ENCODE measurements around the gene CDK17. TPM values are rescaled to one million over a fixed set of nuclear protein-coding genes. Genes with fewer than 3 reads are reported as not detected.
"Not testable (repeated sequence)": the region's sequence is repeated elsewhere in the genome, so short reads cannot be mapped to it uniquely, and the experiment has no call there.

The CDK17 gene
- total and polyA plus RNA-seq, 5 donors from 2014 or later, result 21.6 to 120 (median 26.8) TPM

DNA sequence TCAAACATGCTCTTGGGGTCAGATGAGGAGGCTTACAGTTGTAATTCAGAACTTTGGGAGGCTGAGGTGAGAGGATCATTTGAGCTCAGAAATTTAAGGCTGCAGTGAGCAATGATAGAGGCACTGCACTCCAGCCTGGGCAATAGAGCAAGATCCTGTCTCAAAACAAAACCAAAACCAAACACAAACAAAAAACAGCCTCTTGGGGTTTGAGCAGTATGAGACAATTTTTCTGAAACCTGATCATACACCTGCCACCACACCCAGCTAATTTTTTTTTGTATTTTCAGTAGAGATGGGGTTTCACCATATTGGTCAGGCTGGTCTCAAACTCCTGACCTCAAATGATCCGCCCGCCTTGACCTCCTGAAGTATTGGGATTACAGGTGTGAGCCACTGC lies 17.4 kb upstream of the CDK17 start:
- H3K4me3 Mint-ChIP-seq, result peak overlapping the region in 1 of 4 donors; percentile 9
- ATAC-seq (ENCODE audit: low read depth in 2 of 2); H3K9me3 Mint-ChIP-seq; H3K4me1 ChIP-seq (ENCODE audit: control insufficient read depth, insufficient read depth, low read length, poor library complexity, severe bottlenecking); H3K27me3 ChIP-seq (ENCODE audit: control insufficient read depth, insufficient read depth, low read length); H3K27ac Mint-ChIP-seq; H3K27me3 Mint-ChIP-seq; H3K36me3 Mint-ChIP-seq; H3K9me3 ChIP-seq (ENCODE audit: control insufficient read depth in 2 of 2, low read length in 2 of 2); H3K4me3 ChIP-seq (ENCODE audit: low read depth, low read length); H3K27ac ChIP-seq (ENCODE audit: insufficient read depth, low read length, poor library complexity, severe bottlenecking); H3K36me3 ChIP-seq (ENCODE audit: control insufficient read depth, insufficient read depth, low read length): not testable (repeated sequence)
- DNase-seq, result peak in 1 of 3 donors; percentile 58
- peaks cover 5 to 53% (median 33%) of the 10 kb centered on the region in 4 donors for H3K4me1 Mint-ChIP-seq

DNA sequence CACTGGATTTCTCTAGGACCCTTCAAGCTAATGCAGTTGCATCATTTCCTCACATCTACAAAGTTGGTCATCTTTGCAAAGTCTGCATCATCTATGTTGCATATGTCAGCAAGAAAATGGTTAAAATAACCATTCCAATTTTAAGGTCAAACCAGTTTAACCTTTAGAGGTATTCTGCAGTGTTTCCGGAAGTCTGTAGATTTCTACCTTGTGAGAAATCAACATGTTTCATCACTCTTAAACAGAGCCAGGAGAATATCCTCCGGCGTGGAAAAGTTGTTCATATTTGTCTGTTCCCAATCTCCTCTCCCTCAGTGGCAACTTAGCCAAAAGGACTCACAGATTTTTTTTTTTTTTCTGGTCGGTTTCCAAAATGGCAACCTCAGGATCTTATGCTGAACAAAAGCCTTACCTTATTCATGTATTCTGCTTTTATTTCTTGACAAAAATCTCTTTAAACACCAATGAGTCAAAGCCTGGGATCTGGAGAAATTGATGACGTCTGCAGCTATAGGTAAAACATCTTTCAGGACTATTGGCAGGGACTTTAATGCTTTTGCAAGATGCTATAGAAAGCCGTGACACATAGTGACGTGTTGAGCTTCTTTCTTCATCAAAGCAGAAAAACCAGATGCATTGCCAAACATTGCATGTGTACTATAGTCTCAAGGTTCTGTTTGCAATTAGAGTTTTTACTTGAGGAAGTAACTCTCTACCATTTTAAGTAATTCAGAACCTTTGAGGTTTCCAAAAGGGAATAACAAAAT lies 16.0 kb upstream of the CDK17 start:
- Histone ChIP-seq H3K9me3 (ENCODE audit: control insufficient read depth in 2 of 2, low read length in 2 of 2) (no peaks in the 10 kb centered on the region), H3K4me1 (ENCODE audit: control insufficient read depth, insufficient read depth, low read length, poor library complexity, severe bottlenecking) (peaks cover 1% of the 10 kb centered on the region), H3K36me3 (ENCODE audit: control insufficient read depth, insufficient read depth, low read length) (no peaks in the 10 kb centered on the region), H3K27me3 (ENCODE audit: control insufficient read depth, insufficient read depth, low read length) (no peaks in the 10 kb centered on the region), H3K27ac (ENCODE audit: insufficient read depth, low read length, poor library complexity, severe bottlenecking) (no peak overlapping the region), H3K4me3 (ENCODE audit: low read depth, low read length) (no peak overlapping the region)
- Mint-ChIP-seq H3K36me3 (peaks cover 5% of the 10 kb centered on the region), H3K4me3 (peak overlapping the region in 1 of 4 donors; percentile 3), H3K27me3 (peaks cover 5% of the 10 kb centered on the region), H3K27ac (peak overlapping the region in 2 of 3 donors; percentile 23 to 33), H3K9me3 (no peaks in the 10 kb centered on the region), H3K4me1 (peaks cover 5 to 42% (median 32%) of the 10 kb centered on the region in 4 donors)
- no peak for DNase-seq
- ATAC-seq (ENCODE audit: low read depth in 2 of 2), result no peak

DNA sequence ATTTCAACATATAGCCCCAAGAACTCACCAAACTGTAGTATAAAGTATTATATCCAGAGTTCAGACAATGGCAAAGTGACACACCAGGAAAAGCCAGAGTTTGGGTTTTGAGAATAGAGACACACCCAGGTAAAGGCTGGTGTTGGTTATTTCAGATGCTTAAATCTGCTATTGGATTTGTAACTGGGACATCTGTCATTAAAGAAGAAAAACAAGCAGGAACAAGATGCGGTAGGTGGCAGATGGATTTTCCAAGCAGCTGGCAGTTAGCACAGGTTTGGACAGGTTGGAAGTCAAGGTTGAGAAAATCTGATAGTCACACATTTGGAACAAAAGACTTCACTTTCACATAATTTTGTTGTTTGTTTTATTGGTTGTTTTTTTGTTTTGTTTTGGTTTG lies 14.4 kb upstream of the CDK17 start:
- Histone ChIP-seq H3K9me3 (ENCODE audit: control insufficient read depth in 2 of 2, low read length in 2 of 2) (no peaks in the 10 kb centered on the region), H3K27me3 (ENCODE audit: control insufficient read depth, insufficient read depth, low read length) (no peaks in the 10 kb centered on the region), H3K36me3 (ENCODE audit: control insufficient read depth, insufficient read depth, low read length) (no peaks in the 10 kb centered on the region), H3K4me1 (ENCODE audit: control insufficient read depth, insufficient read depth, low read length, poor library complexity, severe bottlenecking) (no peaks in the 10 kb centered on the region), H3K4me3 (ENCODE audit: low read depth, low read length) (no peak overlapping the region), H3K27ac (ENCODE audit: insufficient read depth, low read length, poor library complexity, severe bottlenecking) (no peak overlapping the region)
- ATAC-seq (ENCODE audit: low read depth in 2 of 2) (no peak), DNase-seq (no peak)
- Mint-ChIP-seq H3K27me3 (peaks cover 9% of the 10 kb centered on the region), H3K4me3 (no peak overlapping the region), H3K36me3 (no peaks in the 10 kb centered on the region), H3K9me3 (no peaks in the 10 kb centered on the region), H3K27ac (no peak overlapping the region), H3K4me1 (peaks cover 5 to 26% (median 19%) of the 10 kb centered on the region in 4 donors)

DNA sequence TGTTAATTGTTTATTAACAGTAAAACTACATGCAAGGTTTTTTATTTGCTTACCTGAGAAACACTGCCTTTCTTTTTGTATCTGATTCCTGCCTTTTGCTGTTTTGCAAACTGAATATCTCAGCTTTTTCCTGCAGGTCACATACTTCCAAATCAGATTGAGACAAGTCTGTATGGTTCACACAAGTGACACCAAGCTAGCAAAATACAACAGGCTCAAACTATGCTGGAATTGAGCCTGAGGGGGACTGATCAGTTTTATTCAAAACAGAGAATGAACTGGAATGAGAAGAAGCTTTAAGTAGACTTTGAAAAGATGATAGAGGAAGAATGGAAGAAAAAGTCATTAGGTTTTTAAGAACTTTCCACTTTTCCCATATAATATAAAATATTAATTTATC lies 12.2 kb upstream of the CDK17 start:
- Mint-ChIP-seq H3K36me3 (no peaks in the 10 kb centered on the region), H3K9me3 (no peaks in the 10 kb centered on the region), H3K27ac (no peak overlapping the region), H3K4me1 (peaks cover 6 to 15% (median 12%) of the 10 kb centered on the region in 4 donors), H3K4me3 (no peak overlapping the region), H3K27me3 (peaks cover 9% of the 10 kb centered on the region)
- ATAC-seq (ENCODE audit: low read depth in 2 of 2), result no peak
- H3K27me3 ChIP-seq (ENCODE audit: control insufficient read depth, insufficient read depth, low read length), result no peaks in the 10 kb centered on the region
- no peaks in the 10 kb centered on the region for H3K36me3 ChIP-seq (ENCODE audit: control insufficient read depth, insufficient read depth, low read length)
- H3K9me3 ChIP-seq (ENCODE audit: control insufficient read depth in 2 of 2, low read length in 2 of 2), result no peaks in the 10 kb centered on the region
- no peaks in the 10 kb centered on the region for H3K4me1 ChIP-seq (ENCODE audit: control insufficient read depth, insufficient read depth, low read length, poor library complexity, severe bottlenecking)
- no peak overlapping the region for H3K27ac ChIP-seq (ENCODE audit: insufficient read depth, low read length, poor library complexity, severe bottlenecking)
- H3K4me3 ChIP-seq (ENCODE audit: low read depth, low read length), result no peak overlapping the region
- DNase-seq, result no peak

DNA sequence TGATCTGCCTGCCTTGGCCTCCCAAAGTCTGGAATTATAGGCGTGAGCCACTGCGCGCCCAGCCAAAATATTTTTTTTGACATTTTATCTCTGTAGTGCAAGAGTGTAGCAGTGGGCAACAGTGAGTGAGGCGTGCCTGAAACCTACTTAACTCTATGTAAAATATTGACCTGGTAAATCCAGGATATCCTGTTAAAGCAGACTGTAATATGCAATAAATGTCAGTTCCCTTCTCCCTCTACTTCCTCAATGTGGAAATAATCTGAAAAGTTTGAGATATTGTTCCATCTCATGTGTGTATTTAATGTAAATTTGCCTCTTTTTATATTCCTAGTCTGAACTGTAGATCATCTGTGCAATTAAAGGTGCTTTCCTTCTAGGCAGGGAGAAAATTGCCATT lies 9.5 kb upstream of the CDK17 start:
- H3K4me3 ChIP-seq (ENCODE audit: low read depth, low read length), result no peak overlapping the region
- no peaks in the 10 kb centered on the region for H3K36me3 ChIP-seq (ENCODE audit: control insufficient read depth, insufficient read depth, low read length)
- no peaks in the 10 kb centered on the region for H3K4me1 ChIP-seq (ENCODE audit: control insufficient read depth, insufficient read depth, low read length, poor library complexity, severe bottlenecking)
- H3K4me1 Mint-ChIP-seq, result peaks cover 0 to 8% (median 3%) of the 10 kb centered on the region in 4 donors
- no peak overlapping the region for H3K27ac ChIP-seq (ENCODE audit: insufficient read depth, low read length, poor library complexity, severe bottlenecking)
- H3K9me3 ChIP-seq (ENCODE audit: control insufficient read depth in 2 of 2, low read length in 2 of 2), result no peaks in the 10 kb centered on the region
- no peaks in the 10 kb centered on the region for H3K27me3 ChIP-seq (ENCODE audit: control insufficient read depth, insufficient read depth, low read length)
- no peak overlapping the region for H3K4me3 Mint-ChIP-seq
- ATAC-seq (ENCODE audit: low read depth in 2 of 2), result no peak
- H3K27me3 Mint-ChIP-seq, result peaks cover 9% of the 10 kb centered on the region
- peak overlapping the region in 1 of 3 donors; percentile 63 for H3K27ac Mint-ChIP-seq
- no peaks in the 10 kb centered on the region for H3K36me3 Mint-ChIP-seq
- DNase-seq, result no peak
- no peaks in the 10 kb centered on the region for H3K9me3 Mint-ChIP-seq

DNA sequence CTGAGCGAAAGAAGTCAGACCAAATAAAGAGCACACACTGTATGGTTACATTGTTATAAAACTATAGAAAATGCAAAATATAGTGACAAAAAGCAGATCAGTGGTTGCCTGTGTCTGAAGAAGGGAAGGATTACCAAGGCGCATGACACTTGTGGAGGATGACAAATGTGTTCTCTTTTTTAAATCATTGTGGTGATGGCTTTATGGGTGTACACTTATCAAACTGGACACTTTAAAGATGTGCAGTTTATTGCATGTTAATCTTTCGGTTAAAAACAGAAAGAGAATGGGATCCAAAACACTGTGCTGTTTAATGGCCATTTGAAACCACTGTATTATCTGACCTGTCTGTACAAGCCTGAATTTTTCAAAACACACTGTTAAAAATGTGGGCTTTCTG lies 8.8 kb upstream of the CDK17 start:
- Histone ChIP-seq H3K4me3 (ENCODE audit: low read depth, low read length) (no peak overlapping the region), H3K9me3 (ENCODE audit: control insufficient read depth in 2 of 2, low read length in 2 of 2) (no peaks in the 10 kb centered on the region), H3K4me1 (ENCODE audit: control insufficient read depth, insufficient read depth, low read length, poor library complexity, severe bottlenecking) (no peaks in the 10 kb centered on the region), H3K27ac (ENCODE audit: insufficient read depth, low read length, poor library complexity, severe bottlenecking) (no peak overlapping the region), H3K27me3 (ENCODE audit: control insufficient read depth, insufficient read depth, low read length) (no peaks in the 10 kb centered on the region), H3K36me3 (ENCODE audit: control insufficient read depth, insufficient read depth, low read length) (no peaks in the 10 kb centered on the region)
- H3K27ac Mint-ChIP-seq, result no peak overlapping the region
- ATAC-seq (ENCODE audit: low read depth in 2 of 2), result no peak
- peaks cover 9% of the 10 kb centered on the region for H3K27me3 Mint-ChIP-seq
- no peaks in the 10 kb centered on the region for H3K36me3 Mint-ChIP-seq
- DNase-seq, result no peak
- H3K4me3 Mint-ChIP-seq, result no peak overlapping the region
- no peaks in the 10 kb centered on the region for H3K9me3 Mint-ChIP-seq
- peaks cover 0 to 8% (median 3%) of the 10 kb centered on the region in 4 donors for H3K4me1 Mint-ChIP-seq

DNA sequence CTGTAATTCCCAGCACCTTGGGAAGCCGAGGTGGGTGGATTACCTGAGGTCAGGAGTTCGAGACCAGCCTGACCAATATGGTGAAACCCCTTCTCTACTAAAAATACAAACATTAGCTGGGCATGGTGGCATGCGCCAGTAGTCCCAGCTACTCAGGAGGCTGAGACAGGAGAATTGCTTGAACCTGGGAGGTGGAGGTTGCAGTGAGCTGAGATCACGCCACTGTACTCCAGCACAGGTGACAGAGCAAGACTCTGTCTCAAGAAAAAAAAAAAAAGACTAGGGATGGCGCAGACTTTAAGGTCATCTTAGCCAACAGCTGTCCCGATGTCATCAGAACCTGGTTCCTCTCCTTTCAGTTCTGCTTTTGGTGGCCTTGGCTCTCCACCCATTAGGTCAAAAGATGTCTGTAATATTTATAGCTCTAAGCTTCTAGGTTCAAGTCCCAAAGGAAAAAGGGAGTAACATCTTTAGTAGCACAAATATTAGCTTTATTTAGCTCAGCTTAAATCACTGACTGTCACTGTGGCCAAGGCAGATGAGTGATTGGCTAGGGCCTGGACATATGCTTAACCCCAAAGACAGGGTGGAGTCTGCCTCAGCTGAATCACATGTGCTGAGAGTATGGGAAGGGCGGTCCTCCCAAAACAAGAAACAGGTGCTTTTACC lies 7.3 kb upstream of the CDK17 start:
- H3K27ac ChIP-seq (ENCODE audit: insufficient read depth, low read length, poor library complexity, severe bottlenecking); H3K9me3 Mint-ChIP-seq; H3K4me1 ChIP-seq (ENCODE audit: control insufficient read depth, insufficient read depth, low read length, poor library complexity, severe bottlenecking); H3K36me3 ChIP-seq (ENCODE audit: control insufficient read depth, insufficient read depth, low read length); H3K27me3 ChIP-seq (ENCODE audit: control insufficient read depth, insufficient read depth, low read length); H3K27me3 Mint-ChIP-seq; H3K4me3 Mint-ChIP-seq; H3K27ac Mint-ChIP-seq; DNase-seq; H3K4me1 Mint-ChIP-seq; H3K4me3 ChIP-seq (ENCODE audit: low read depth, low read length); H3K9me3 ChIP-seq (ENCODE audit: control insufficient read depth in 2 of 2, low read length in 2 of 2); H3K36me3 Mint-ChIP-seq: not testable (repeated sequence)
- peak; percentile 34 to 53 for ATAC-seq (ENCODE audit: low read depth in 2 of 2)

DNA sequence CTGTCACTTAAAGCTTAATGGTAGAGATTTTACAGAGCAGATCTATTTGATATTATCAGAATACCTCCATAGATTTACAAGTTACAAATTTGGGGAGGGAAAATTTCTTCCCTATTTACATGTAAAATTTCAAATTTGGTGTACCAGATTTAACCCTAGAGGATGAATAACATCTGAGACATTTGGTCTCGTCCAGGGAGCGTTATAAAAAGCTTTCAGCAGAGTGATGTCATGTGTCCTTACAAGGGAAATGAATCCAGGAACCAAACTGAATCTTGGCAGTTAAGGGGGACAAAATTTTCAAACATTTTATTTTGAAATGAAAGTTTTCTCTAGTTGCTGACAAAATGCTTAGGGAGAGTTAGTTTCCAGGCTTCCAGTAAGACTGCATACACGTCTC lies 4.5 kb upstream of the CDK17 start:
- Histone ChIP-seq H3K9me3 (ENCODE audit: control insufficient read depth in 2 of 2, low read length in 2 of 2) (no peaks in the 10 kb centered on the region), H3K36me3 (ENCODE audit: control insufficient read depth, insufficient read depth, low read length) (no peaks in the 10 kb centered on the region), H3K4me1 (ENCODE audit: control insufficient read depth, insufficient read depth, low read length, poor library complexity, severe bottlenecking) (peaks cover 9% of the 10 kb centered on the region), H3K27ac (ENCODE audit: insufficient read depth, low read length, poor library complexity, severe bottlenecking) (no peak overlapping the region), H3K27me3 (ENCODE audit: control insufficient read depth, insufficient read depth, low read length) (no peaks in the 10 kb centered on the region), H3K4me3 (ENCODE audit: low read depth, low read length) (no peak overlapping the region)
- Mint-ChIP-seq H3K9me3 (no peaks in the 10 kb centered on the region), H3K27me3 (peaks cover 10% of the 10 kb centered on the region), H3K4me1 (peaks cover 10 to 15% (median 12%) of the 10 kb centered on the region in 4 donors), H3K36me3 (no peaks in the 10 kb centered on the region), H3K27ac (no peak overlapping the region), H3K4me3 (peak overlapping the region in 1 of 4 donors; percentile 13)
- DNase-seq (no peak), ATAC-seq (ENCODE audit: low read depth in 2 of 2) (no peak)

Measured in CD4-positive, CD25-positive, alpha-beta regulatory T cell (primary cell).